ENCODE data around the gene IGF2BP2.

DNA sequence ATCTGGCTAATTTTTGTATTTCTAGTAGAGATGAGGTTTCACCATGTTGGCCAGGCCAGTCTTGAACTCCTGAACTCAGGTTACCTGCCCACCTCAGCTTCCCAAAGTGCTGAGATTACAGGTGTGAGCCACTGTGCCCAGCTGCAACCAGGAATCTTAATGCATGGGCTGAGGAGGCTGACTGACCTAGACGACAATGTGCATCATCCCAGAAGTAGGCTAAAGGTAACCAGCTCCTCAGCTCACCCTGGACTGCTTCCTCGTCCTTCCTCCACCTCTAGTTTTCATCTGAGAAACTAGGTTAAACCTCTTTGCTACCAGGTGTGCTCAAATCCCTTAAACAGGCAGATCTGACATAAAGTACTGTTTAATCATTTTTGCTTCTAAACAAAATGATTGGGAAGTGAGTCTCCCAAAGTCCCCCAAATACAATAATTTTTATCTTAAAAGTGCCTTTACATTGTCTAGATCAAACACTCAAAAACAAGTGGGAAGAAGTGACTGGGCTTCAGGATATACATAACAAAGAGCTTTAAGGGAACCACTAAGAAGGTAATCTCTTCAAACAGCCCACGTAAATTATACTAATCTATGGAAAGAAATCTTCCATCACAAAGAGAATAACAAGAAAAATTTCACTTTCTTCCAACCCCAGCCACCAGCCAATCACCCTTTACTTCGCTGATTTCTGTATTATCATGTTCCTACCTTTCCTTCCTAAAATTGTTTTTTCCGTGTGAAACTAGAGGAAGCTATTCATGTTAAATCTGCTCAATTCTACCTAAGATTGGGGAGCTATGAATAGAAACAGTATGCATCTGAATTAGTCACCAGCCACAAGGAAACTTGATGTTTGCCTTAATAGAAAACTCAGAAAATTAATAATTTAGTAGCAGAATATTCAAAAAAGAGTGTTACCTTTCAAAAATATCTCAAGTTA is 34.7 kb downstream of the IGF2BP2 start:
- TF ChIP-seq, protein P1, sequence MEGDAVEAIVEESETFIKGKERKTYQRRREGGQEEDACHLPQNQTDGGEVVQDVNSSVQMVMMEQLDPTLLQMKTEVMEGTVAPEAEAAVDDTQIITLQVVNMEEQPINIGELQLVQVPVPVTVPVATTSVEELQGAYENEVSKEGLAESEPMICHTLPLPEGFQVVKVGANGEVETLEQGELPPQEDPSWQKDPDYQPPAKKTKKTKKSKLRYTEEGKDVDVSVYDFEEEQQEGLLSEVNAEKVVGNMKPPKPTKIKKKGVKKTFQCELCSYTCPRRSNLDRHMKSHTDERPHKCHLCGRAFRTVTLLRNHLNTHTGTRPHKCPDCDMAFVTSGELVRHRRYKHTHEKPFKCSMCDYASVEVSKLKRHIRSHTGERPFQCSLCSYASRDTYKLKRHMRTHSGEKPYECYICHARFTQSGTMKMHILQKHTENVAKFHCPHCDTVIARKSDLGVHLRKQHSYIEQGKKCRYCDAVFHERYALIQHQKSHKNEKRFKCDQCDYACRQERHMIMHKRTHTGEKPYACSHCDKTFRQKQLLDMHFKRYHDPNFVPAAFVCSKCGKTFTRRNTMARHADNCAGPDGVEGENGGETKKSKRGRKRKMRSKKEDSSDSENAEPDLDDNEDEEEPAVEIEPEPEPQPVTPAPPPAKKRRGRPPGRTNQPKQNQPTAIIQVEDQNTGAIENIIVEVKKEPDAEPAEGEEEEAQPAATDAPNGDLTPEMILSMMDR (IDR thresholded peaks at IDR 0.05): no peak
- TF ChIP-seq POLR2A (IDR thresholded peaks at IDR 0.05): no peak

Data from esophagus squamous epithelium (tissue), 4 donors.